BLaER1 (cell line): ENCODE results near the gene HPDL.

Experiments
- H3K27ac ChIP-seq: shearing (Covaris generic); formaldehyde crosslinking; 2 replicates; pipeline ENCODE4 v1.8.1; 2022
- H3K27me3 ChIP-seq: shearing (Covaris generic); formaldehyde crosslinking; 2 replicates; pipeline ENCODE4 v1.8.1; 2022
- H3K36me3 ChIP-seq: shearing (Covaris generic); formaldehyde crosslinking; 2 replicates; pipeline ENCODE4 v1.8.1; 2022
- H3K4me1 ChIP-seq: shearing (Covaris generic); formaldehyde crosslinking; 2 replicates; pipeline ENCODE4 v1.8.1; 2022
- H3K4me2 ChIP-seq: shearing (Covaris generic); formaldehyde crosslinking; 2 replicates; pipeline ENCODE4 v1.8.1; 2022
- H3K4me3 ChIP-seq: shearing (Covaris generic); formaldehyde crosslinking; 2 replicates; pipeline ENCODE4 v1.8.1; 2022
- H3K9ac ChIP-seq: shearing (Covaris generic); formaldehyde crosslinking; 2 replicates; pipeline ENCODE4 v1.8.1; 2022
- H3K9me3 ChIP-seq: shearing (Covaris generic); formaldehyde crosslinking; 2 replicates; pipeline ENCODE4 v1.8.1; 2022
- H4K20me1 ChIP-seq: shearing (Covaris generic); formaldehyde crosslinking; 2 replicates; pipeline ENCODE4 v1.8.1; 2022
- Cebpa-rat ChIP-seq: shearing (Covaris generic); IDR thresholded peaks from 2 replicates; pipeline ENCODE4 v1.8.1; 2022

Gene HPDL

GRCh38 chr1:45370575-45370974 is 43.9 kb downstream of the HPDL start:
- Histone ChIP-seq H3K27me3 (no peaks in the 10 kb centered on the region), H3K4me3 (no peak overlapping the region), H3K9ac (no peak overlapping the region), H3K4me2 (no peak overlapping the region), H3K4me1 (no peaks in the 10 kb centered on the region), H3K36me3 (no peaks in the 10 kb centered on the region), H3K27ac (no peak overlapping the region), H4K20me1 (no peaks in the 10 kb centered on the region), H3K9me3 (no peaks in the 10 kb centered on the region)
- TF ChIP-seq Cebpa-rat: no peak

GRCh38 chr1:45373573-45373972 is 46.9 kb downstream of the HPDL start:
- H3K27ac ChIP-seq: no peak overlapping the region
- H4K20me1 ChIP-seq: no peaks in the 10 kb centered on the region
- H3K9me3 ChIP-seq: no peaks in the 10 kb centered on the region
- no peak overlapping the region for H3K4me3 ChIP-seq
- H3K36me3 ChIP-seq: no peaks in the 10 kb centered on the region
- no peak for TF ChIP-seq Cebpa-rat
- H3K27me3 ChIP-seq: no peaks in the 10 kb centered on the region
- H3K4me2 ChIP-seq: no peak overlapping the region
- H3K9ac ChIP-seq: no peak overlapping the region
- no peaks in the 10 kb centered on the region for H3K4me1 ChIP-seq

- H4K20me1 ChIP-seq: no peaks in the 10 kb centered on the region
- TF ChIP-seq Cebpa-rat: no peak
- H3K4me2 ChIP-seq: no peak overlapping the region
- no peaks in the 10 kb centered on the region for H3K27me3 ChIP-seq
- no peaks in the 10 kb centered on the region for H3K4me1 ChIP-seq
- H3K9me3 ChIP-seq: no peaks in the 10 kb centered on the region
- H3K4me3 ChIP-seq: no peak overlapping the region
- no peak overlapping the region for H3K9ac ChIP-seq
- H3K27ac ChIP-seq: no peak overlapping the region
- no peaks in the 10 kb centered on the region for H3K36me3 ChIP-seq
Measured at GRCh38 chr1:45375104-45376090, 48.7 kb downstream of the HPDL start.

- Histone ChIP-seq H3K36me3 (no peaks in the 10 kb centered on the region), H4K20me1 (no peaks in the 10 kb centered on the region), H3K4me1 (no peaks in the 10 kb centered on the region), H3K4me2 (no peak overlapping the region), H3K9me3 (no peaks in the 10 kb centered on the region), H3K9ac (no peak overlapping the region), H3K4me3 (no peak overlapping the region), H3K27me3 (no peaks in the 10 kb centered on the region), H3K27ac (no peak overlapping the region)
- no peak for TF ChIP-seq Cebpa-rat
Measured at GRCh38 chr1:45378184-45378583, 51.5 kb downstream of the HPDL start.
